Heart left ventricle (tissue), 16 donors: Measurements from ENCODE around the gene ZFP57. TPM values are rescaled to one million over a fixed set of nuclear protein-coding genes. Genes with fewer than 3 reads are reported as not detected.

Experiments used
- ATAC-seq, 4 donors: fragments of 200-7000 bp; cut with Tn5 transposase; one replicate each; pipeline ENCODE4 v1.9.1; 2020 to 2022; ENCODE audit warnings: moderate library complexity in 4 of 4, mild to moderate bottlenecking in 3 of 4, moderate number of reproducible peaks in 1 of 4
- DNase-seq, 5 donors: peaks; one replicate each; pipeline ENCODE4 v3.0.0-alpha.2; 2020
- H3K27ac ChIP-seq, 12 donors: fragments of 200-600 bp; sonication (generic) in 4 of 12; one replicate each; pipeline versions ENCODE4 v1.5.0 to v1.8.0; 2016 to 2022; ENCODE audit warnings: mild to moderate bottlenecking in 2 of 12
- H3K27me3 ChIP-seq, 9 donors: fragments of 200-600 bp; sonication (generic) in 2 of 9; one replicate each; pipeline versions ENCODE4 v1.5.1 to v1.8.0; 2016 to 2022; ENCODE audit warnings: mild to moderate bottlenecking in 3 of 9
- H3K36me3 ChIP-seq, 9 donors: fragments of 200-600 bp; sonication (generic) in 2 of 9; one replicate each; pipeline versions ENCODE4 v1.5.0 to v1.8.0; 2018 to 2022; ENCODE audit warnings: mild to moderate bottlenecking in 2 of 9
- H3K4me1 ChIP-seq, 12 donors: fragments of 200-600 bp; sonication (generic) in 4 of 12; one replicate each; pipeline versions ENCODE4 v1.5.0 to v1.8.0; 2016 to 2022; ENCODE audit warnings: mild to moderate bottlenecking in 3 of 12
- H3K4me3 ChIP-seq, 12 donors: fragments of 200-600 bp; sonication (generic) in 4 of 12; one replicate each; pipeline versions ENCODE4 v1.5.0 to v1.8.0; 2017 to 2022; ENCODE audit warnings: mild to moderate bottlenecking in 9 of 12, moderate library complexity in 4 of 12
- H3K9me3 ChIP-seq, 12 donors: fragments of 200-600 bp; sonication (generic) in 4 of 12; one replicate each; pipeline versions ENCODE4 v1.5.0 to v1.8.0; 2016 to 2022; ENCODE audit warnings: mild to moderate bottlenecking in 1 of 12
- CTCF ChIP-seq, 12 donors: fragments of 200-600 bp; sonication (generic) in 4 of 12; IDR thresholded peaks; one replicate each; pipeline versions ENCODE4 v1.5.0 to v1.8.0; 2018 to 2022; ENCODE audit warnings: antibody characterized with exemption in 12 of 12, mild to moderate bottlenecking in 5 of 12
- POLR2A ChIP-seq, 2 donors: fragments of 450-650 bp; IDR thresholded peaks; one replicate each; pipeline ENCODE4 v1.6.1; 2017; ENCODE audit warnings: antibody characterized with exemption in 2 of 2, mild to moderate bottlenecking in 2 of 2, moderate library complexity in 2 of 2
- WGBS, 4 donors: extraction: QIAGEN DNeasy Blood & Tissue Kit in 2 of 4; methylation state at CpG; one replicate each; pipeline versions ENCODE4 v1.1.5 to v1.1.7; 2013 to 2018; 5-methylcytosine and 5-hydroxymethylcytosine counted together
- intact Hi-C, 10 donors: fragments of 100-400 bp; cut with DNase I; formaldehyde crosslinking; loops; one replicate each; pipeline versions ENCODE4 v1.11.1 to v1.14.2; 2022
- polyA plus RNA-seq, 2 donors: library from polyadenylated mRNA; stranded (reverse); fragments of 200-250 nt; gene quantifications; one replicate each; pipeline ENCODE4 v1.2.3, GENCODE V29; 2013
- total RNA-seq, 9 donors: library from RNA; depleted of rRNA in 2 of 9; stranded (reverse); fragments of >200 nt in 2 of 9; fragmentation: NEBNext Ultra II Directional in 3 of 9; extraction: Animal tissue kit (Norgen Biotek cat#: 25700) in 3 of 9; gene quantifications; one replicate each; pipeline versions ENCODE4 v1.1.0 to v1.2.4, GENCODE V29; 2016 to 2023
- donor health status: ischemic (EF 13 %, LVEDD 7.1; RV severe dilation, severe dysfunction).
- donor health status: healthy with polysubstance abuse.
- donor health status: DM: no; HTN: yes; CAD: no.
- donor health status: DM: no; HTN: no; CAD: no.
- donor health status: ischemic (EF 25% LVEDD 6.9; RV normal size, moderate dysfunction).
- donor health status: ischemic (EF 25% LVEDD 5.7; RV mildly dilated, moderate dysfunction).
- donor health status: healthy.
- donor health status: DM: yes; HTN: yes; CAD: no.
- donor health status: ischemic (EF 35%, LVEDD 5.7; RV mildly dilated, moderate dysfunction).
- donor health status: nonischemic (EF 11% LVEDD 7.7; RV severe dilation, severe dysfunction).
- donor health status: DM: yes; HTN: yes; CAD: no.
- donor health status: PGD.
- donor health status: ischemic (EF 29% LVEDD 5.4; RV normal size, mild dysfunction).
- donor health status: nonischemic (EF 23%, LVEDD 6.1; RV moderate dilation, normal function).

Gene ZFP57
- total and polyA plus RNA-seq, 11 donors = 0.06 to 18.1 (median 2.8) TPM; not detected in 7

- ATAC-seq (peak in 3 of 4 donors; percentile 64 to 70 (median 67)), DNase-seq (peak in 1 of 5 donors; percentile 34)
- Histone ChIP-seq H3K27me3 (peaks cover 0 to 25% (median 2%) of the 10 kb centered on the region in 9 donors), H3K9me3 (no peaks in the 10 kb centered on the region), H3K4me1 (peaks cover 0 to 20% (median 0%) of the 10 kb centered on the region in 12 donors), H3K27ac (no peak overlapping the region), H3K4me3 (no peak overlapping the region), H3K36me3 (no peaks in the 10 kb centered on the region)
- TF ChIP-seq POLR2A (IDR thresholded peaks at IDR 0.05) = no peak
- TF ChIP-seq CTCF (IDR thresholded peaks at IDR 0.05) = peak in 11 of 12 donors; percentile 38 to 74 (median 65)
- 24 to 39% (median 30%) methylated on average over 10 of the region's 10 CpGs for WGBS, 4 donors
- intact Hi-C loops = loop anchor here in 8 of 10 donors (1.0 to 10.0 kb wide), 11 partner anchors 37 to 309 kb away; no protein-coding TSS in a partner anchor
These were observed 24.7 kb upstream of the ZFP57 start for GRCh38 chr6:29705389-29706231.

DNA sequence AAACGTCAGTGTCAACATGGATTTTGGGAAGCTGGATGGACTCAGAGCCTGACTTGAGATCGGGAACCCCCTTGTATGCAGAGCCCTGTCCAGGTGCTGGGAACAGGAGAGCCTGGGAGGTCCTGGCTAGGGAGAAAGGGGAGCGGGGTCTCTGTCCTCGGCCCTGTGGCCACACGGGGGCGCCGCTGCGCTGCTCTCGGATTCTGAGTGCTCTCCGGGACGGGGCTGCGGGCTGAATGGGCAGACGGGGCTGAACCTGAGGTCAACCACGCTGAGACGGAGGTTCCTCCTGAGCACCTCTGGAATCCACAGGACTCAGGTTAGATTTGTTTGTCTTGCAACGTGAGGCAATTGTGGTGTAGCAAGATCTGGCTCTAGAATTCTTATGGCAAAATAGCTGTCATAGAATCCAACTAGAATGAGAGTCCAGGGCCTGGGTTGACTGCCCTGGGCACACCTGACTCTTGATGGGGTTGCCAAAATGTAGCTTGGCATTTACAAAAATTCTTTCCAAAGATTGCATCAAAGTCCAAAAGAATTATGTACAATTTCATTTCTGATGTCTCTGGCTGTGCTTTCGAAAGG is 21.7 kb upstream of the ZFP57 start:
- DNase-seq (peak in 4 of 5 donors; percentile 54 to 91 (median 66)), ATAC-seq (peak in 3 of 4 donors; percentile 66 to 75 (median 71))
- H3K27me3 ChIP-seq = peaks cover 0 to 20% (median 5%) of the 10 kb centered on the region in 9 donors
- TF ChIP-seq CTCF (IDR thresholded peaks at IDR 0.05) = peak; percentile 25 to 88 (median 68)
- no peak for TF ChIP-seq POLR2A (IDR thresholded peaks at IDR 0.05)
- WGBS, 4 donors = 8 to 44% (median 28%) methylated on average over 7 to 17 of the region's 17 CpGs
- H3K4me3 ChIP-seq = no peak overlapping the region
- no peaks in the 10 kb centered on the region for H3K36me3 ChIP-seq
- peaks cover 0 to 3% (median 0%) of the 10 kb centered on the region in 12 donors for H3K4me1 ChIP-seq
- no peak overlapping the region for H3K27ac ChIP-seq
- intact Hi-C loops = loop anchor here in 7 of 10 donors (1.0 to 10.0 kb wide), 5 partner anchors 50 to 312 kb away; no protein-coding TSS in a partner anchor
- no peaks in the 10 kb centered on the region for H3K9me3 ChIP-seq

GRCh38 chr6:29696147-29697125 is 15.5 kb upstream of the ZFP57 start:
- WGBS, 4 donors = 59 to 68% (median 62%) methylated on average over 10 of the region's 10 CpGs
- H3K4me3 ChIP-seq = no peak overlapping the region
- H3K4me1 ChIP-seq = peaks cover 0 to 3% (median 0%) of the 10 kb centered on the region in 12 donors
- TF ChIP-seq POLR2A (IDR thresholded peaks at IDR 0.05) (no peak), CTCF (IDR thresholded peaks at IDR 0.05) (peak in 11 of 12 donors; percentile 25 to 57 (median 41))
- intact Hi-C loops = loop anchor here in 3 of 10 donors (2.0 to 5.0 kb wide), 3 partner anchors 44 to 49 kb away; no protein-coding TSS in a partner anchor
- DNase-seq (peak in 1 of 5 donors; percentile 51), ATAC-seq (peak in 3 of 4 donors; percentile 57 to 73 (median 70))
- peaks cover 0 to 7% (median 0%) of the 10 kb centered on the region in 9 donors for H3K27me3 ChIP-seq
- H3K27ac ChIP-seq = no peak overlapping the region
- peaks cover 0 to 16% (median 0%) of the 10 kb centered on the region in 12 donors for H3K9me3 ChIP-seq
- no peaks in the 10 kb centered on the region for H3K36me3 ChIP-seq
